Peyer's patch (tissue), 4 donors: ENCODE data around the gene PARVA.

Experiments
- POLR2A ChIP-seq, 2 donors: fragments of 450-650 bp; IDR thresholded peaks; one replicate each; pipeline ENCODE4 v1.5.1; 2017; ENCODE audit warnings: antibody characterized with exemption in 2 of 2, mild to moderate bottlenecking in 2 of 2, moderate library complexity in 2 of 2
- TF ChIP-seq, protein P1 (sequence below), 6 experiments: fragments of 450-650 bp in 4 of 6; fragments of 200-600 bp in 2 of 6; sonication (generic) in 1 of 6; IDR thresholded peaks; one replicate each; pipeline ENCODE4 v1.5.1; 2017 to 2019; ENCODE audit warnings: antibody characterized with exemption in 6 of 6, mild to moderate bottlenecking in 3 of 6, moderate library complexity in 1 of 6

DNA sequence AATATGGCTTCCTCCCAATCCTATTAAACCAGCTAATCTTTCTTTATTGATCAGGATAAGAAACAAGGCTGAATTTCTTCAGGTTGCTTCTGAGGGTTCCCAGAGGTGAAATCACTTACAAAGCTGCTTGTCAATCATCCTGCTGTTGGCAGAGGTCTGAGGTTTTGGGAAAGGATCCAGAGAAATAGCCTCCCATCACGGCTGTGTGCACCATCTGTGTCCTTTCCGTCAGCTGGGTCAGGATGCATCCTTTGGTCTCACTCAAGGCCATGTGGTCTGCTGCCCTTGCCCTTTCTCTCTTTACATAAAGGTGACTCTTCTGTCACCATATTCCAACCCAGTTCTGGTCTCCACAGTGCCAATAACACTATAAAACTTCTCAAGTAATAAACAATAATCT is 183.5 kb downstream of the PARVA start:
- no peak for TF ChIP-seq POLR2A (IDR thresholded peaks at IDR 0.05)
- TF ChIP-seq, protein P1, sequence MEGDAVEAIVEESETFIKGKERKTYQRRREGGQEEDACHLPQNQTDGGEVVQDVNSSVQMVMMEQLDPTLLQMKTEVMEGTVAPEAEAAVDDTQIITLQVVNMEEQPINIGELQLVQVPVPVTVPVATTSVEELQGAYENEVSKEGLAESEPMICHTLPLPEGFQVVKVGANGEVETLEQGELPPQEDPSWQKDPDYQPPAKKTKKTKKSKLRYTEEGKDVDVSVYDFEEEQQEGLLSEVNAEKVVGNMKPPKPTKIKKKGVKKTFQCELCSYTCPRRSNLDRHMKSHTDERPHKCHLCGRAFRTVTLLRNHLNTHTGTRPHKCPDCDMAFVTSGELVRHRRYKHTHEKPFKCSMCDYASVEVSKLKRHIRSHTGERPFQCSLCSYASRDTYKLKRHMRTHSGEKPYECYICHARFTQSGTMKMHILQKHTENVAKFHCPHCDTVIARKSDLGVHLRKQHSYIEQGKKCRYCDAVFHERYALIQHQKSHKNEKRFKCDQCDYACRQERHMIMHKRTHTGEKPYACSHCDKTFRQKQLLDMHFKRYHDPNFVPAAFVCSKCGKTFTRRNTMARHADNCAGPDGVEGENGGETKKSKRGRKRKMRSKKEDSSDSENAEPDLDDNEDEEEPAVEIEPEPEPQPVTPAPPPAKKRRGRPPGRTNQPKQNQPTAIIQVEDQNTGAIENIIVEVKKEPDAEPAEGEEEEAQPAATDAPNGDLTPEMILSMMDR (IDR thresholded peaks at IDR 0.05): no peak
